SK-N-SH (cell line): ENCODE measurements around the gene FHDC1. TPM values are rescaled to one million over a fixed set of nuclear protein-coding genes. Genes with fewer than 3 reads are reported as not detected.

ENCODE experiments used
- CTCF ChIA-PET: fragments of 300-600, 350-600 bp; formaldehyde crosslinking; extraction: SDS; loops from one replicate; lab custom pipeline; 2021; lab: Yijun Ruan, JAX
- POLR2A ChIA-PET: fragments of 350-600 bp; sonication (Branson Sonifier 250); formaldehyde crosslinking; extraction: SDS; loops from one replicate; lab custom pipeline; 2020; ENCODE audit warnings: antibody characterized with exemption, inconsistent platforms; lab: Yijun Ruan, JAX
- DNase-seq: peaks from one replicate; pipeline ENCODE4 v3.0.0; 2012
- H2AFZ ChIP-seq: fragments of 200-600 bp; sonication (generic); 2 replicates; pipeline ENCODE4 v1.8.1; 2016; ENCODE audit warnings: antibody characterized with exemption, mild to moderate bottlenecking, low read depth
- H3F3A ChIP-seq: fragments of 200-600 bp; sonication (generic); replicated peaks from 2 replicates; pipeline ENCODE3; 2016; ENCODE audit warnings: antibody characterized with exemption, mild to moderate bottlenecking; ENCODE audit not compliant: insufficient read depth
- H3K27ac ChIP-seq, 2 experiments: fragments of 200-500 bp in 1 of 2; fragments of 200-600 bp in 1 of 2; sonication (Bioruptor generic) in 1 of 2; sonication (generic), shearing (Covaris generic) in 1 of 2; 2 replicates each; pipeline versions ENCODE4 v1.5.1 to v1.6.1; 2014 to 2016; ENCODE audit warnings: low read depth in 2 of 2, inconsistent platforms in 1 of 2, low read length in 1 of 2, mild to moderate bottlenecking in 1 of 2, mixed read lengths in 1 of 2
- H3K27me3 ChIP-seq: fragments of 200-600 bp; sonication (generic), shearing (Covaris generic); 2 replicates; pipeline ENCODE4 v1.6.1; 2016; ENCODE audit warnings: mixed run types; ENCODE audit not compliant: insufficient read depth
- H3K36me3 ChIP-seq, 2 experiments: fragments of 200-500 bp in 1 of 2; fragments of 200-600 bp in 1 of 2; sonication (Bioruptor generic) in 1 of 2; sonication (generic) in 1 of 2; replicated peaks in 1 of 2; 2 replicates each; pipeline versions ENCODE3 to v1.5.1; 2014 to 2016; ENCODE audit warnings: low read length in 1 of 2, mild to moderate bottlenecking in 1 of 2; ENCODE audit not compliant: insufficient read depth in 2 of 2, control insufficient read depth in 1 of 2
- H3K4me1 ChIP-seq, 2 experiments: fragments of 200-500 bp in 1 of 2; fragments of 200-600 bp in 1 of 2; sonication (Bioruptor generic) in 1 of 2; sonication (generic), shearing (Covaris generic) in 1 of 2; 2 replicates each; pipeline versions ENCODE4 v1.5.1 to v1.6.1; 2014 to 2016; ENCODE audit warnings: low read depth in 1 of 2, low read length in 1 of 2, mixed run types in 1 of 2; ENCODE audit not compliant: insufficient read depth in 2 of 2, control insufficient read depth in 1 of 2
- H3K4me2 ChIP-seq: fragments of 200-600 bp; sonication (generic), shearing (Covaris generic); 2 replicates; pipeline ENCODE4 v1.6.1; 2017; ENCODE audit warnings: mixed run types
- H3K4me3 ChIP-seq, 2 experiments: fragments of 200-500 bp in 1 of 2; fragments of 200-600 bp in 1 of 2; sonication (Bioruptor generic) in 1 of 2; sonication (generic), shearing (Covaris generic) in 1 of 2; 2 replicates each; pipeline versions ENCODE4 v1.5.1 to v1.8.1; 2014 to 2016; ENCODE audit warnings: low read depth in 2 of 2, inconsistent platforms in 1 of 2, low read length in 1 of 2, mild to moderate bottlenecking in 1 of 2, mixed read lengths in 1 of 2, moderate library complexity in 1 of 2
- H3K79me2 ChIP-seq: fragments of 200-600 bp; sonication (generic); 2 replicates; pipeline ENCODE4 v1.8.1; 2017; ENCODE audit warnings: mild to moderate bottlenecking; ENCODE audit not compliant: insufficient read depth
- H3K9ac ChIP-seq: fragments of 200-600 bp; sonication (generic); 2 replicates; pipeline ENCODE4 v1.6.1; 2017; ENCODE audit warnings: mixed run types
- H3K9me2 ChIP-seq: fragments of 200-600 bp; sonication (generic); 2 replicates; pipeline ENCODE4 v1.6.1; 2017; ENCODE audit warnings: mixed run types
- H3K9me3 ChIP-seq: fragments of 200-600 bp; sonication (generic); 2 replicates; pipeline ENCODE4 v1.6.1; 2017; ENCODE audit warnings: mixed run types, mild to moderate bottlenecking, moderate library complexity
- H4K20me1 ChIP-seq: fragments of 200-600 bp; sonication (generic); 2 replicates; pipeline ENCODE4 v1.6.1; 2017; ENCODE audit warnings: mild to moderate bottlenecking, mixed run types; ENCODE audit not compliant: insufficient read depth
- CTCF ChIP-seq: fragments of 200-600 bp; sonication (generic); IDR thresholded peaks from 2 replicates; pipeline ENCODE4 v1.6.1; 2017; ENCODE audit warnings: antibody characterized with exemption, mild to moderate bottlenecking, moderate library complexity
- ELF1 ChIP-seq: IDR thresholded peaks from 2 replicates; pipeline ENCODE4 v1.4.0; 2012
- EP300 ChIP-seq, 2 experiments: IDR thresholded peaks; 2 replicates each; pipeline versions ENCODE4 v1.4.0 to v1.6.1; 2012; ENCODE audit warnings: borderline replicate concordance in 1 of 2, low read depth in 1 of 2, low read length in 1 of 2
- EZH2phosphoT487 ChIP-seq: fragments of 200-600 bp; sonication (generic); IDR thresholded peaks from 2 replicates; pipeline ENCODE4 v1.6.1; 2017; ENCODE audit warnings: low read depth, mixed run types, mild to moderate bottlenecking, antibody characterized with exemption, moderate library complexity, borderline replicate concordance
- FOSL2 ChIP-seq: IDR thresholded peaks from 2 replicates; pipeline ENCODE4 v1.4.0; 2012; ENCODE audit warnings: low read depth, mild to moderate bottlenecking, moderate library complexity, borderline replicate concordance
- FOXM1 ChIP-seq: IDR thresholded peaks from 2 replicates; pipeline ENCODE4 v1.4.0; 2012; ENCODE audit warnings: low read depth, mild to moderate bottlenecking
- JUND ChIP-seq: IDR thresholded peaks from 2 replicates; pipeline ENCODE4 v1.4.0; 2012
- MEF2A ChIP-seq: IDR thresholded peaks from 2 replicates; pipeline ENCODE4 v1.4.0; 2012; ENCODE audit warnings: low read depth, borderline replicate concordance
- NFIC ChIP-seq: IDR thresholded peaks from 2 replicates; pipeline ENCODE4 v1.4.0; 2012; ENCODE audit warnings: borderline replicate concordance
- PBX3 ChIP-seq: IDR thresholded peaks from 2 replicates; pipeline ENCODE4; 2012
- POLR2AphosphoS5 ChIP-seq: IDR thresholded peaks from 2 replicates; pipeline ENCODE4 v1.6.1; 2012; ENCODE audit warnings: low read depth, low read length
- RAD21 ChIP-seq: IDR thresholded peaks from 2 replicates; pipeline ENCODE4 v1.6.1; 2012; ENCODE audit warnings: mild to moderate bottlenecking, low read length
- RFX5 ChIP-seq: IDR thresholded peaks from 2 replicates; pipeline ENCODE4 v1.6.1; 2012; ENCODE audit warnings: mild to moderate bottlenecking, improper control_type of control experiment, low read length
- RXRA ChIP-seq: IDR thresholded peaks from 2 replicates; pipeline ENCODE4 v1.4.0; 2012; ENCODE audit warnings: low read depth, mild to moderate bottlenecking, borderline replicate concordance
- TEAD4 ChIP-seq: IDR thresholded peaks from 2 replicates; pipeline ENCODE4 v1.4.0; 2012; ENCODE audit warnings: mild to moderate bottlenecking, borderline replicate concordance; ENCODE audit not compliant: insufficient read depth
- USF1 ChIP-seq: IDR thresholded peaks from 2 replicates; pipeline ENCODE4 v1.4.0; 2012; ENCODE audit warnings: low read depth, borderline replicate concordance
- YY1 ChIP-seq: IDR thresholded peaks from 2 replicates; pipeline ENCODE4 v1.4.0; 2012; ENCODE audit warnings: low read depth, mild to moderate bottlenecking
- ZBTB33 ChIP-seq: IDR thresholded peaks from 2 replicates; pipeline ENCODE4 v1.4.0; 2012; ENCODE audit warnings: low read depth, borderline replicate concordance
- WGBS: methylation state at CpG from one replicate; pipeline ENCODE4 v1.1.6; 2017; ENCODE audit warnings: low lambda C conversion rate; 5-methylcytosine and 5-hydroxymethylcytosine counted together
- polyA plus RNA-seq, 3 experiments: library from polyadenylated mRNA; depleted of rRNA; stranded (reverse); fragments of >200 nt; gene quantifications; 2 replicates each; pipeline ENCODE4 v1.2.3, GENCODE V29; 2012

FHDC1 gene
- polyA plus RNA-seq, 1 of the 3 experiments (the other 2 are of a cell fraction) = 0.02 TPM

GRCh38 chr4:152946446-152946845, 10.3 kb downstream of the FHDC1 start:
- no peaks in the 10 kb centered on the region for H4K20me1 ChIP-seq
- no peaks in the 10 kb centered on the region for H3K9me3 ChIP-seq
- H3K79me2 ChIP-seq = no peaks in the 10 kb centered on the region
- no peak overlapping the region for H3K4me3 ChIP-seq
- H3K9me2 ChIP-seq = no peaks in the 10 kb centered on the region
- no peak overlapping the region for H2AFZ ChIP-seq
- ChIA-PET POLR2A (no interaction called here), CTCF (no interaction called here)
- no peak overlapping the region for H3K4me2 ChIP-seq
- H3K36me3 ChIP-seq = no peaks in the 10 kb centered on the region
- no peak overlapping the region for H3K9ac ChIP-seq
- peaks cover 4% of the 10 kb centered on the region for H3K27me3 ChIP-seq
- no peak for DNase-seq
- WGBS = 71% methylated on average over 4 of the region's 4 CpGs
- no peak overlapping the region for H3K27ac ChIP-seq
- no peak for TF ChIP-seq CTCF
- no peak for TF ChIP-seq USF1
- no peak for TF ChIP-seq PBX3
- no peak for TF ChIP-seq ELF1
- no peak for TF ChIP-seq FOSL2
- TF ChIP-seq POLR2AphosphoS5 = no peak
- TF ChIP-seq ZBTB33 = no peak
- no peak for TF ChIP-seq MEF2A
- TF ChIP-seq EZH2phosphoT487 = no peak
- TF ChIP-seq TEAD4 = no peak
- no peak for TF ChIP-seq RFX5
- TF ChIP-seq NFIC = no peak
- TF ChIP-seq RXRA = no peak
- no peak for TF ChIP-seq FOXM1
- no peak for TF ChIP-seq EP300 (IDR thresholded peaks at IDR 0.05; ENCODE audit: borderline replicate concordance in 1 of 2, low read depth in 1 of 2, low read length in 1 of 2)
- TF ChIP-seq JUND = no peak
- no peak for TF ChIP-seq RAD21
- TF ChIP-seq YY1 = no peak
- no peaks in the 10 kb centered on the region for H3F3A ChIP-seq
- peaks cover 0 to under 1% of the 10 kb centered on the region in 2 experiments; a peak in 2 of 4 replicates for H3K4me1 ChIP-seq
